ENCODE measurements around the gene LSM3. TPM values are rescaled to one million over a fixed set of nuclear protein-coding genes. Genes with fewer than 3 reads are reported as not detected.

The LSM3 gene
- total and polyA plus RNA-seq, 7 experiments from 2014 or later = 6.0 to 26.2 (median 9.4) TPM

- ChIA-PET CTCF (no interaction called here), POLR2A (interaction anchor here (4.9 kb wide), 1 partner anchor 30 kb away, joined by 36 read pairs; the partner anchor contains the start of genes LSM3 and XPC)
- peak in 1 of 9 donors; percentile 11 for DNase-seq
- H3K9me3 ChIP-seq (ENCODE audit: control insufficient read depth in 2 of 3, low read length in 3 of 3) = no peaks in the 10 kb centered on the region
- H3K27me3 ChIP-seq (ENCODE audit: control insufficient read depth in 2 of 2, insufficient read depth in 2 of 2, low read length in 2 of 2) = no peaks in the 10 kb centered on the region
- H3K36me3 ChIP-seq (ENCODE audit: control insufficient read depth in 2 of 3, insufficient read depth in 3 of 3, low read length in 3 of 3) = peaks cover 0 to 69% (median 14%) of the 10 kb centered on the region in 3 experiments
- H3K27ac Mint-ChIP-seq = peak overlapping the region in 7 of 9 donors; percentile 41 to 100 (median 98)
- H3K9me3 Mint-ChIP-seq = peaks cover 0 to 2% (median 0%) of the 10 kb centered on the region in 11 donors
- peaks cover 13 to 31% (median 26%) of the 10 kb centered on the region in 7 donors for H3K4me1 Mint-ChIP-seq
- peaks cover 3 to 43% (median 12%) of the 10 kb centered on the region in 5 donors for H3K36me3 Mint-ChIP-seq
- no peak overlapping the region for H3K4me3 ChIP-seq (ENCODE audit: low read length)
- ATAC-seq = no peak
- no peak overlapping the region for H3K4me3 Mint-ChIP-seq
- no peaks in the 10 kb centered on the region for H3K27me3 Mint-ChIP-seq
- intact Hi-C loops (cut with micrococcal nuclease) = loop anchor here in 1 of 2 donors (10.0 kb wide), 1 partner anchor 494 kb away; no protein-coding TSS in a partner anchor
- H3K27ac ChIP-seq (ENCODE audit: low read depth, low read length) = no peak overlapping the region
- peaks cover 21 to 23% of the 10 kb centered on the region in 2 donors for H3K4me1 ChIP-seq (ENCODE audit: control insufficient read depth in 2 of 2, insufficient read depth in 2 of 2, low read length in 2 of 2)
Observed at GRCh38 chr3:14148041-14148985, 30.3 kb upstream of the LSM3 start.

GRCh38 chr3:14150078-14150477 lies 28.5 kb upstream of the LSM3 start:
- no peak for ATAC-seq
- H3K4me1 Mint-ChIP-seq = peaks cover 11 to 20% (median 17%) of the 10 kb centered on the region in 7 donors
- H3K27me3 Mint-ChIP-seq = no peaks in the 10 kb centered on the region
- H3K27ac ChIP-seq (ENCODE audit: low read depth, low read length) = no peak overlapping the region
- H3K4me3 ChIP-seq (ENCODE audit: low read length) = no peak overlapping the region
- H3K27ac Mint-ChIP-seq = peak overlapping the region in 8 of 9 donors; percentile 18 to 82 (median 62)
- ChIA-PET CTCF (no interaction called here), POLR2A (interaction anchor here (0.9 to 2.9 kb wide), 4 partner anchors 21 to 38 kb away, joined by 3 to 12 read pairs (median 3); partner anchors contain the start of genes LSM3 and XPC)
- peaks cover 0 to 3% (median 0%) of the 10 kb centered on the region in 11 donors for H3K9me3 Mint-ChIP-seq
- no peak overlapping the region for H3K4me3 Mint-ChIP-seq
- H3K4me1 ChIP-seq (ENCODE audit: control insufficient read depth in 2 of 2, insufficient read depth in 2 of 2, low read length in 2 of 2) = peaks cover 4 to 6% of the 10 kb centered on the region in 2 donors
- H3K9me3 ChIP-seq (ENCODE audit: control insufficient read depth in 2 of 3, low read length in 3 of 3) = no peaks in the 10 kb centered on the region
- peaks cover 0 to 84% (median 14%) of the 10 kb centered on the region in 3 experiments for H3K36me3 ChIP-seq (ENCODE audit: control insufficient read depth in 2 of 3, insufficient read depth in 3 of 3, low read length in 3 of 3)
- DNase-seq = no peak
- peaks cover 8 to 53% (median 19%) of the 10 kb centered on the region in 5 donors for H3K36me3 Mint-ChIP-seq
- H3K27me3 ChIP-seq (ENCODE audit: control insufficient read depth in 2 of 2, insufficient read depth in 2 of 2, low read length in 2 of 2) = no peaks in the 10 kb centered on the region
- intact Hi-C loops (cut with micrococcal nuclease) = no loop called here

- ATAC-seq (no peak), DNase-seq (no peak)
- H3K27ac ChIP-seq (ENCODE audit: low read depth, low read length) = no peak overlapping the region
- Mint-ChIP-seq H3K4me1 (peaks cover 7 to 19% (median 14%) of the 10 kb centered on the region in 7 donors), H3K9me3 (peaks cover 0 to 3% (median 0%) of the 10 kb centered on the region in 11 donors), H3K27me3 (no peaks in the 10 kb centered on the region), H3K4me3 (no peak overlapping the region), H3K27ac (peak overlapping the region; percentile 29 to 77 (median 64)), H3K36me3 (peaks cover 8 to 49% (median 19%) of the 10 kb centered on the region in 5 donors)
- H3K9me3 ChIP-seq (ENCODE audit: control insufficient read depth in 2 of 3, low read length in 3 of 3) = no peaks in the 10 kb centered on the region
- H3K36me3 ChIP-seq (ENCODE audit: control insufficient read depth in 2 of 3, insufficient read depth in 3 of 3, low read length in 3 of 3) = peaks cover 0 to 80% (median 14%) of the 10 kb centered on the region in 3 experiments
- ChIA-PET CTCF (no interaction called here), POLR2A (interaction anchor here (0.9 to 2.9 kb wide), 3 partner anchors 20 to 28 kb away, joined by 3 to 12 read pairs (median 3); partner anchors contain the start of genes LSM3 and XPC)
- peaks cover 0 to under 1% of the 10 kb centered on the region in 2 donors for H3K4me1 ChIP-seq (ENCODE audit: control insufficient read depth in 2 of 2, insufficient read depth in 2 of 2, low read length in 2 of 2)
- no peak overlapping the region for H3K4me3 ChIP-seq (ENCODE audit: low read length)
- intact Hi-C loops (cut with micrococcal nuclease) = no loop called here
- no peaks in the 10 kb centered on the region for H3K27me3 ChIP-seq (ENCODE audit: control insufficient read depth in 2 of 2, insufficient read depth in 2 of 2, low read length in 2 of 2)
Observed at GRCh38 chr3:14150491-14151230, 28.0 kb upstream of the LSM3 start.

- intact Hi-C loops (cut with micrococcal nuclease) = loop anchor here in 1 of 2 donors (2.0 kb wide), 1 partner anchor 23 kb away; no protein-coding TSS in a partner anchor
- peaks cover 0 to 3% (median 0%) of the 10 kb centered on the region in 11 donors for H3K9me3 Mint-ChIP-seq
- DNase-seq = no peak
- H3K4me1 ChIP-seq (ENCODE audit: control insufficient read depth in 2 of 2, insufficient read depth in 2 of 2, low read length in 2 of 2) = no peaks in the 10 kb centered on the region
- no peak overlapping the region for H3K4me3 Mint-ChIP-seq
- H3K9me3 ChIP-seq (ENCODE audit: control insufficient read depth in 2 of 3, low read length in 3 of 3) = no peaks in the 10 kb centered on the region
- H3K27ac Mint-ChIP-seq = no peak overlapping the region
- no peaks in the 10 kb centered on the region for H3K27me3 Mint-ChIP-seq
- POLR2A ChIA-PET = interaction anchor here (1.0 to 2.9 kb wide), 3 partner anchors 17 to 27 kb away, joined by 3 to 12 read pairs (median 3); partner anchors contain the start of genes LSM3 and XPC
- H3K27me3 ChIP-seq (ENCODE audit: control insufficient read depth in 2 of 2, insufficient read depth in 2 of 2, low read length in 2 of 2) = no peaks in the 10 kb centered on the region
- peaks cover 9 to 22% (median 14%) of the 10 kb centered on the region in 7 donors for H3K4me1 Mint-ChIP-seq
- no peak overlapping the region for H3K27ac ChIP-seq (ENCODE audit: low read depth, low read length)
- peaks cover 15 to 48% (median 21%) of the 10 kb centered on the region in 5 donors for H3K36me3 Mint-ChIP-seq
- CTCF ChIA-PET = no interaction called here
- H3K36me3 ChIP-seq (ENCODE audit: control insufficient read depth in 2 of 3, insufficient read depth in 3 of 3, low read length in 3 of 3) = peaks cover 6 to 80% (median 17%) of the 10 kb centered on the region in 3 experiments
- no peak for ATAC-seq
- no peak overlapping the region for H3K4me3 ChIP-seq (ENCODE audit: low read length)
Observed at GRCh38 chr3:14151471-14152083, 27.0 kb upstream of the LSM3 start.

- no peak overlapping the region for H3K27ac ChIP-seq (ENCODE audit: low read depth, low read length)
- no peak overlapping the region for H3K4me3 Mint-ChIP-seq
- H3K27ac Mint-ChIP-seq = peak overlapping the region in 6 of 9 donors; percentile 25 to 78 (median 62)
- no peaks in the 10 kb centered on the region for H3K27me3 Mint-ChIP-seq
- CTCF ChIA-PET = interaction anchor here (0.6 to 0.7 kb wide), 2 partner anchors 10 to 1802 kb away, joined by 3 read pairs; no protein-coding TSS in a partner anchor
- no peaks in the 10 kb centered on the region for H3K27me3 ChIP-seq (ENCODE audit: control insufficient read depth in 2 of 2, insufficient read depth in 2 of 2, low read length in 2 of 2)
- H3K4me3 ChIP-seq (ENCODE audit: low read length) = no peak overlapping the region
- H3K9me3 ChIP-seq (ENCODE audit: control insufficient read depth in 2 of 3, low read length in 3 of 3) = no peaks in the 10 kb centered on the region
- DNase-seq (no peak), ATAC-seq (peak; percentile 47)
- peaks cover 6 to 80% (median 22%) of the 10 kb centered on the region in 3 experiments for H3K36me3 ChIP-seq (ENCODE audit: control insufficient read depth in 2 of 3, insufficient read depth in 3 of 3, low read length in 3 of 3)
- H3K4me1 Mint-ChIP-seq = peaks cover 6 to 27% (median 22%) of the 10 kb centered on the region in 7 donors
- H3K36me3 Mint-ChIP-seq = peaks cover 15 to 50% (median 17%) of the 10 kb centered on the region in 5 donors
- POLR2A ChIA-PET = interaction anchor here (1.0 to 1.2 kb wide), 2 partner anchors 16 to 23 kb away, joined by 3 read pairs; no protein-coding TSS in a partner anchor
- peaks cover 0 to 3% (median 0%) of the 10 kb centered on the region in 11 donors for H3K9me3 Mint-ChIP-seq
- no peaks in the 10 kb centered on the region for H3K4me1 ChIP-seq (ENCODE audit: control insufficient read depth in 2 of 2, insufficient read depth in 2 of 2, low read length in 2 of 2)
- intact Hi-C loops (cut with micrococcal nuclease) = loop anchor here in 1 of 2 donors (2.0 kb wide), 1 partner anchor 22 kb away; no protein-coding TSS in a partner anchor
Observed at GRCh38 chr3:14152233-14152962, 26.2 kb upstream of the LSM3 start.
